ENCODE results near the gene PSMB8. TPM values are rescaled to one million over a fixed set of nuclear protein-coding genes. Genes with fewer than 3 reads are reported as not detected.

Gene PSMB8
- total and polyA plus RNA-seq, 5 donors from 2014 or later: 185 to 803 (median 469) TPM

DNA sequence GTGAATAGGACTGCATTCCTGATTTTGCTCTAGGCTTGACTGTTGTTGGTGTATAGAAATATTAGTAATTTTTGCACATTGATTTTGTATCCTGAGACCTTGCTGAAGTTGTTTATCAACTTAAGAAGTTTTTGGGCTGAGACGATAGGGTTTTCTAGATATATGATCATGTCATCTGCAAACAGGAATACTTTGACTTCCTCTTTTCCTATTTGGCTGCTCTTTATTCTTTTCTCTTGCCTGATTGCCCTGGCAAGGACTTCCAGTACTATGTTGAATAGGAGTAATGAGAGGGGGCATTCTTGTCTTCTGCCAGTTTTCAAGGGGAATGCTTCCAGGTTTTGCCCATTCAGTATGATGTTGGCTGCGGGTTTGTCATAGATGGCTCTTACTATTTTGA lies 40.4 kb downstream of the PSMB8 start:
- ATAC-seq (ENCODE audit: low read depth in 2 of 2): no peak

DNA sequence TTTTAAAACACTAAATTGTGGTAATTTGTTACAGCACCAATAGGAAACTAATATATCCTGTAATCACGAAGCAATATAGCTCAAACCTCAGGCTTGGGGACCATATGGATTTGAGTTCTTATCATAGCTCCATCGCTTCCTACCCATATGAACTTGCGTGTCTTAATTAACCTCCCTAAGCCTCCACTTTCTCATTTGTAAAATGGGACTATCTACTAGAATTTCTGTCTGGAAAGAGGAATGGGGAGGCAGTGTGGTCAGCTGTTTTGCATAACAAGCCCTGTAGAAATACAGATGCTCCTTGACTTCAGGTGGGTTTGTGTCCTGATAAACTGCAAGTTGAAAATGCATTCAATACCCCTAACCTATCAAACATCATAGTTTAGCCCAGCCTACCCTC lies 44.1 kb downstream of the PSMB8 start:
- no peak for ATAC-seq (ENCODE audit: low read depth in 2 of 2)
- H3K4me3 Mint-ChIP-seq: no peak overlapping the region
- H3K27ac ChIP-seq (ENCODE audit: insufficient read depth, low read length, poor library complexity, severe bottlenecking): no peak overlapping the region

More for the DNA sequence above, 40.4 kb downstream of the PSMB8 start:
- peaks cover 0 to 8% (median 2%) of the 10 kb centered on the region in 7 donors for H3K9me3 Mint-ChIP-seq
- no peak overlapping the region for H3K27ac Mint-ChIP-seq
- Histone ChIP-seq H3K27ac (ENCODE audit: insufficient read depth, low read length, poor library complexity, severe bottlenecking) (no peak overlapping the region), H3K9me3 (ENCODE audit: control insufficient read depth in 2 of 2, low read length in 2 of 2) (peaks cover 0 to 9% of the 10 kb centered on the region in 2 experiments), H3K36me3 (ENCODE audit: control insufficient read depth, insufficient read depth, low read length) (no peaks in the 10 kb centered on the region), H3K4me1 (ENCODE audit: control insufficient read depth, insufficient read depth, low read length, poor library complexity, severe bottlenecking) (no peaks in the 10 kb centered on the region), H3K27me3 (ENCODE audit: control insufficient read depth, insufficient read depth, low read length) (peaks cover 47% of the 10 kb centered on the region), H3K4me3 (ENCODE audit: low read depth, low read length) (no peak overlapping the region)
- H3K36me3 Mint-ChIP-seq: no peaks in the 10 kb centered on the region
- H3K4me1 Mint-ChIP-seq: no peaks in the 10 kb centered on the region
- no peak overlapping the region for H3K4me3 Mint-ChIP-seq
- H3K27me3 Mint-ChIP-seq: peaks cover 63% of the 10 kb centered on the region
- DNase-seq: no peak

DNA sequence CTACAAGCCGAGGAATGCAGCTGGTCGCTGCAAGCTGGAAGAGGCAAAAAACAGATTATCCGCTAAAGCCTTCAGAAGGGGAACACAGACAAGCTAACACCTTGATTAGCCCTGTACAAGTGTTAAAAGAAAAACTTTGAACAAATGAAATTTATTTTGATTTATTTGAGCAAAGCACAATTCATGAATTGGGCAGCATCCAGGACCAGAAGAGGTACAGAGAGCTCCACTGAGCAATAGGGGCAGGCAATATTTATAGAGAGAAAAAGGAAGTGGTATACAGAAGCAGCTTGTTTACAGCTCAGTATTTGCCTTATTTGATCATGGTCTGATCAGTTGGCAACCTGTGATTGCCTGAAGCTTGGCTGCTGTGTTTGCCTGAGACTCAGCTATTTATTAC lies 44.7 kb downstream of the PSMB8 start:
- Mint-ChIP-seq H3K4me3 (no peak overlapping the region), H3K27me3 (peaks cover 67% of the 10 kb centered on the region), H3K4me1 (peaks cover 2 to 15% (median 8%) of the 10 kb centered on the region in 4 donors), H3K9me3 (peaks cover 0 to 10% (median 5%) of the 10 kb centered on the region in 7 donors), H3K36me3 (no peaks in the 10 kb centered on the region), H3K27ac (no peak overlapping the region)
- H3K9me3 ChIP-seq (ENCODE audit: control insufficient read depth in 2 of 2, low read length in 2 of 2): peaks cover 0 to 9% of the 10 kb centered on the region in 2 experiments
- ATAC-seq (ENCODE audit: low read depth in 2 of 2) (no peak), DNase-seq (peak in 1 of 3 donors; percentile 12)
- no peak overlapping the region for H3K4me3 ChIP-seq (ENCODE audit: low read depth, low read length)
- H3K27ac ChIP-seq (ENCODE audit: insufficient read depth, low read length, poor library complexity, severe bottlenecking): no peak overlapping the region
- H3K4me1 ChIP-seq (ENCODE audit: control insufficient read depth, insufficient read depth, low read length, poor library complexity, severe bottlenecking): peaks cover 10% of the 10 kb centered on the region
- H3K36me3 ChIP-seq (ENCODE audit: control insufficient read depth, insufficient read depth, low read length): no peaks in the 10 kb centered on the region
- peaks cover 54% of the 10 kb centered on the region for H3K27me3 ChIP-seq (ENCODE audit: control insufficient read depth, insufficient read depth, low read length)

More for the DNA sequence above, 44.1 kb downstream of the PSMB8 start:
- Mint-ChIP-seq H3K36me3 (no peaks in the 10 kb centered on the region), H3K27me3 (peaks cover 68% of the 10 kb centered on the region), H3K4me1 (peaks cover 0 to 9% (median 7%) of the 10 kb centered on the region in 4 donors), H3K9me3 (peaks cover 0 to 11% (median 5%) of the 10 kb centered on the region in 7 donors), H3K27ac (no peak overlapping the region)
- H3K9me3 ChIP-seq (ENCODE audit: control insufficient read depth in 2 of 2, low read length in 2 of 2): peaks cover 0 to 9% of the 10 kb centered on the region in 2 experiments
- H3K36me3 ChIP-seq (ENCODE audit: control insufficient read depth, insufficient read depth, low read length): no peaks in the 10 kb centered on the region
- peaks cover 10% of the 10 kb centered on the region for H3K4me1 ChIP-seq (ENCODE audit: control insufficient read depth, insufficient read depth, low read length, poor library complexity, severe bottlenecking)
- H3K4me3 ChIP-seq (ENCODE audit: low read depth, low read length): no peak overlapping the region
- no peak for DNase-seq
- peaks cover 53% of the 10 kb centered on the region for H3K27me3 ChIP-seq (ENCODE audit: control insufficient read depth, insufficient read depth, low read length)

DNA sequence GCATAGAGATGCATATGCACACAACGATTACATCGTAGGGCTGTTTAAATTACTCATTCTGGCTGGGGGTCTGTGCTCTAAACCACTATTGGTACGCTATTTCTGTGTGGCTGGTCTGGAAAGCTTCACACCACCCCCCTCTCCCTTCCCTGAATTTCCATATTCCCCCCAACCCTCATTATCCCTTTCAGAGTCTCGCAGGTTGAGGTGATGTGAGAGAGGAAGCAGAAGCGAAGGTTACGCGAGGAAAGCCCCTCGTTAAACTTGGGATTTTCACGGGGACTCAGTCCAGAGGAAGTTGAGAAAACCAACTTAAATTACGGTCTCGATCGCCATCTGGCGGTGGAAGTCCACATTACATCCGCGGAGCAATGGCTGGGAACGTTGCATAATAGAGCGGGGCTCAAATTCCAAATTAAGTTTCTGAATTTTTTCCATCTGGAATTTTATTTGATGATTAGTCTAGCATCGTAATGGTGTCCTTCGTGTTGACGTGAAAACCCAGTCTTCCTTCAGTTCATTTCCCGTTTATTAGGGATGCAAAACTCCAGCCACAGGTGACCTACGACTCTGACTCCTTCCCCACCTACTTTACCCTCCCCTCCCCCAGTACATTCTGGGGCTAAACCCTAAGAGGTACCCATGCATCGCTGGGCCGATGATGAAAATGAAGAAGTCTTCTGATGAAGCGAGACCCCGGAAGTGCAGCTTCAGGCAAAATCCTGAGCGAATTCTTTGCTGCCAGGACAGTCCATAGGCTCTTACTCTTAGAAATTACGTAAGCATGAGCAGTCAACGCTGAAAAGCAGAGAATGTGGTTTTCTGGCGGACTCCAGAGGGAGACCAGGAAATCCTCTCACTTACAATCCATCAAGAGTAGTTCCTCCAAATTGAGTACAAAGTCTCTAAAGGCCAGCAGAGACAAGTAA lies 46.7 kb downstream of the PSMB8 start:
- Histone ChIP-seq H3K9me3 (ENCODE audit: control insufficient read depth in 2 of 2, low read length in 2 of 2) (peaks cover 0 to 9% of the 10 kb centered on the region in 2 experiments), H3K4me3 (ENCODE audit: low read depth, low read length) (peak overlapping the region; percentile 30), H3K36me3 (ENCODE audit: control insufficient read depth, insufficient read depth, low read length) (no peaks in the 10 kb centered on the region), H3K27ac (ENCODE audit: insufficient read depth, low read length, poor library complexity, severe bottlenecking) (no peak overlapping the region), H3K27me3 (ENCODE audit: control insufficient read depth, insufficient read depth, low read length) (peaks cover 54% of the 10 kb centered on the region), H3K4me1 (ENCODE audit: control insufficient read depth, insufficient read depth, low read length, poor library complexity, severe bottlenecking) (peaks cover 10% of the 10 kb centered on the region)
- peak overlapping the region in 2 of 4 donors; percentile 54 to 56 for H3K4me3 Mint-ChIP-seq
- H3K9me3 Mint-ChIP-seq: peaks cover 0 to 10% (median 5%) of the 10 kb centered on the region in 7 donors
- peak overlapping the region in 2 of 3 donors; percentile 5 to 43 for H3K27ac Mint-ChIP-seq
- DNase-seq (peak; percentile 66 to 71 (median 68)), ATAC-seq (ENCODE audit: low read depth in 2 of 2) (peak; percentile 59 to 79)
- peaks cover 4 to 16% (median 10%) of the 10 kb centered on the region in 4 donors for H3K4me1 Mint-ChIP-seq
- H3K27me3 Mint-ChIP-seq: peaks cover 67% of the 10 kb centered on the region
- H3K36me3 Mint-ChIP-seq: no peaks in the 10 kb centered on the region

DNA sequence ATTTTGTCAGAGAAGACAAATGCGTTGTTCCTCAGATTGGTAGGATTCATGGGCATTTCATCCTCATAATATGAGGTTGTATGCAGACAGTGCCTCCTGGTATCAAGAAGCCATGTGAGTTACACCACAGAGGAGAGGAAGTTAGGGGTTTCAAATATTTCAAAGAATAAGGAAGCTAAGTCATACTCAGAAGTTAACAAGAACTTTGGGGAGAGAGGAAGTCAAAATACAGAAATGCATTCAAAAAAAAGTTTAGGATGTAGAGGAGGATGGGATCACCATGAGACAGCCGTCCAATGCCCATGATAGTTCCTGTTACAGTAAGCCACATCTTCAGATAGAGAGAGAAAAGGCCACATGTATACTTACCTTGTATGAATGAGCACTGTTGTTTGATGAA lies 49.3 kb downstream of the PSMB8 start:
- Histone ChIP-seq H3K4me3 (ENCODE audit: low read depth, low read length) (no peak overlapping the region), H3K27me3 (ENCODE audit: control insufficient read depth, insufficient read depth, low read length) (peaks cover 50% of the 10 kb centered on the region), H3K27ac (ENCODE audit: insufficient read depth, low read length, poor library complexity, severe bottlenecking) (no peak overlapping the region), H3K9me3 (ENCODE audit: control insufficient read depth in 2 of 2, low read length in 2 of 2) (peaks cover 0 to 9% of the 10 kb centered on the region in 2 experiments), H3K4me1 (ENCODE audit: control insufficient read depth, insufficient read depth, low read length, poor library complexity, severe bottlenecking) (peaks cover 10% of the 10 kb centered on the region), H3K36me3 (ENCODE audit: control insufficient read depth, insufficient read depth, low read length) (no peaks in the 10 kb centered on the region)
- Mint-ChIP-seq H3K4me1 (peaks cover 4 to 16% (median 10%) of the 10 kb centered on the region in 4 donors), H3K9me3 (peaks cover 0 to 10% (median 5%) of the 10 kb centered on the region in 7 donors), H3K27ac (no peak overlapping the region), H3K4me3 (no peak overlapping the region), H3K27me3 (peaks cover 74% of the 10 kb centered on the region), H3K36me3 (no peaks in the 10 kb centered on the region)
- DNase-seq (peak in 1 of 3 donors; percentile 4), ATAC-seq (ENCODE audit: low read depth in 2 of 2) (peak in 1 of 2 donors; percentile 27)

GRCh38 chr6:32792901-32793435 lies 50.9 kb downstream of the PSMB8 start:
- DNase-seq: no peak
- H3K9me3 Mint-ChIP-seq: no peaks in the 10 kb centered on the region
- peaks cover 74% of the 10 kb centered on the region for H3K27me3 Mint-ChIP-seq
- no peak for ATAC-seq (ENCODE audit: low read depth in 2 of 2)
- Histone ChIP-seq H3K4me1 (ENCODE audit: control insufficient read depth, insufficient read depth, low read length, poor library complexity, severe bottlenecking) (peaks cover 10% of the 10 kb centered on the region), H3K4me3 (ENCODE audit: low read depth, low read length) (no peak overlapping the region), H3K27me3 (ENCODE audit: control insufficient read depth, insufficient read depth, low read length) (peaks cover 41% of the 10 kb centered on the region), H3K27ac (ENCODE audit: insufficient read depth, low read length, poor library complexity, severe bottlenecking) (no peak overlapping the region), H3K9me3 (ENCODE audit: control insufficient read depth in 2 of 2, low read length in 2 of 2) (no peaks in the 10 kb centered on the region), H3K36me3 (ENCODE audit: control insufficient read depth, insufficient read depth, low read length) (no peaks in the 10 kb centered on the region)
- H3K27ac Mint-ChIP-seq: no peak overlapping the region
- no peaks in the 10 kb centered on the region for H3K36me3 Mint-ChIP-seq
- peaks cover 4 to 16% (median 10%) of the 10 kb centered on the region in 4 donors for H3K4me1 Mint-ChIP-seq
- no peak overlapping the region for H3K4me3 Mint-ChIP-seq

All from CD4-positive, CD25-positive, alpha-beta regulatory T cell (primary cell).